GM21447 (cell line): ENCODE measurements around the gene SLAIN1.

Source experiments
- ATAC-seq: cut with Tn5 transposase; IDR thresholded peaks from one replicate; pipeline ENCODE4 v1.9.1; 2021; ENCODE audit not compliant: unreplicated experiment

The SLAIN1 gene

GRCh38 chr13:77703408-77703807 is 5.9 kb downstream of the SLAIN1 start:
- ATAC-seq: no peak

GRCh38 chr13:77714119-77714755 is 16.8 kb downstream of the SLAIN1 start:
- peak; percentile 39 for ATAC-seq

GRCh38 chr13:77715233-77715891 is 17.9 kb downstream of the SLAIN1 start:
- ATAC-seq: peak; percentile 56

DNA sequence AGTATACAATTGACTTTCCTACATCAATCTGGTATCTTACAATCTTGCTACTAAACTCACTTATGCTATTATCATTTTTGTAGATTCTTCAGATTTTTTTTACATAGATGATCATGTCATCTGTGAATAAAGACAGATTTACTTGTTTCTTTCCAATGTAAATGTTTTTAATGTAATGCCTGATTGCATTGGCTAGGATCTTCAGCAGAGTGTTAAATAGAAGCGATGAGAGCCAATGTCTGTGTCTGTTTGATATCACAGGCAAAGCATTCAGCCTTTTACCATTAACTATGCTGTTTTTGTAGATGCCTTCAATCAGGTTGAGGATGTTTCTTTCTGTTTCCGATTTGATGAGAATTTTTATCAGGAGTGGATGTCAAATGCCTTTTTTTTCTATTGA is 19.2 kb downstream of the SLAIN1 start:
- no peak for ATAC-seq

GRCh38 chr13:77717508-77717907 is 20.0 kb downstream of the SLAIN1 start:
- ATAC-seq: no peak

- no peak for ATAC-seq
These were observed 21.6 kb downstream of the SLAIN1 start for GRCh38 chr13:77719128-77719527.

GRCh38 chr13:77720988-77721387 is 23.5 kb downstream of the SLAIN1 start:
- ATAC-seq: no peak

DNA sequence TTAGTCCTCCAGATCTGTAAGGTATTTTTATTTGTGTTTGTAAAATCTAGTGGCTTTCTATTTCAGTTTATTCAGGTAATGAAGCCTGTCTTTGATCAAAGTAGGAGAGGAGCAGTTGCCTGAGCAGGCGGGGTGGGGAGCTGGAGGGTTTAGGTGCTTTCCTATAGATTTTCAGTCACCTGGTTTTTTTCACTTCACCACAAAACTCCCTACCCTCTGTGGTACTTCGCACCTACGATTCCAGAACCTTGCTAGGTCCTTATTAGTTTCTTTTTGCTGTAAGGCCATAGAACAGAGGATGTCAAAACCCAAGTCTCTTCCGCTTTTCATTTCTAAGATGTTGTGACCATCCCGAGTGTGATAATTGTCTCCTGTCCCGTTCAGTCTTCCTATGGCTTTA is 26.6 kb downstream of the SLAIN1 start:
- ATAC-seq: no peak

DNA sequence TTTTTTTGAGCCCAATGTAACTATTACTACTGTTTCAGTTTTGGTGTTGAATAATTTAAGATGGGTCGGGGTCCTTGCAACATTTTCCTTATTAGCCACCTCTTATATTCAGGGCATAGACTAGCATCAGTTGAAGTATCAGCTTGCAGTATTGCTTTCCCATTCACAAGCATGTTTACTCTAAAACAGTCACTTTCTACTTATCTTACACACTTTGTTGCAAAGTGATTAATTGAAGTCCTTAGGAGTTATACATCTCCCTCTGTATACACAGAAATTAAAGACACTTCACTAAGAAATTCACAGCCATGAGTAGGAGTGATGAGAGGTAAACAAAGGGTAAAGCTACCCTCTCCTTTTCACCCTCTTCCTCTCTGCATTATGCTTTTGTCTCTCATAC is 27.6 kb downstream of the SLAIN1 start:
- no peak for ATAC-seq

GRCh38 chr13:77728265-77729125 is 31.0 kb downstream of the SLAIN1 start:
- ATAC-seq: no peak

- ATAC-seq: peak; percentile 99
These were observed 32.2 kb downstream of the SLAIN1 start for GRCh38 chr13:77729502-77730221.

GRCh38 chr13:77730572-77730971 is 33.1 kb downstream of the SLAIN1 start:
- ATAC-seq: no peak

DNA sequence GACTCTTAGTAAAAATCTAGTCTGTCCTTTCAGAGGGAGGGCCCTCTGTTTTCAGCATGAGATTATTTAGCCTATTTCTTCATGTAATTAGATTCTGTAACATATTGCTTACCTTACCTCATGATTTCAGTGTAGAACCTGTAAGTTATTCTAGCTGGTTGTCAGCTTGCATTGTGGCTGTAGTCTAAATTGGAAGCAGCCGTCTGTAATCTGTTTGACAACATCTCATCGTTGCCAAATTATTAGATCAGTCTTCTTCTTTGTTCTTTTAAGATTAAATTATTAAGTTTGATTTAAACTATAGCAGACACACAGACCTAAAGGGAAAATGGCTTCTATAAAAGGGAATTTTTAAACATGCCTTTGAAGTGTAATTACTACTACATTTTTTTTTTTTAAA is 34.8 kb downstream of the SLAIN1 start:
- ATAC-seq: no peak

- no peak for ATAC-seq
These were observed 36.2 kb downstream of the SLAIN1 start for GRCh38 chr13:77733674-77734073.

- ATAC-seq: peak; percentile 60
These were observed 40.2 kb downstream of the SLAIN1 start for GRCh38 chr13:77737583-77738200.

- ATAC-seq: no peak
These were observed 42.7 kb downstream of the SLAIN1 start for GRCh38 chr13:77740097-77740735.

DNA sequence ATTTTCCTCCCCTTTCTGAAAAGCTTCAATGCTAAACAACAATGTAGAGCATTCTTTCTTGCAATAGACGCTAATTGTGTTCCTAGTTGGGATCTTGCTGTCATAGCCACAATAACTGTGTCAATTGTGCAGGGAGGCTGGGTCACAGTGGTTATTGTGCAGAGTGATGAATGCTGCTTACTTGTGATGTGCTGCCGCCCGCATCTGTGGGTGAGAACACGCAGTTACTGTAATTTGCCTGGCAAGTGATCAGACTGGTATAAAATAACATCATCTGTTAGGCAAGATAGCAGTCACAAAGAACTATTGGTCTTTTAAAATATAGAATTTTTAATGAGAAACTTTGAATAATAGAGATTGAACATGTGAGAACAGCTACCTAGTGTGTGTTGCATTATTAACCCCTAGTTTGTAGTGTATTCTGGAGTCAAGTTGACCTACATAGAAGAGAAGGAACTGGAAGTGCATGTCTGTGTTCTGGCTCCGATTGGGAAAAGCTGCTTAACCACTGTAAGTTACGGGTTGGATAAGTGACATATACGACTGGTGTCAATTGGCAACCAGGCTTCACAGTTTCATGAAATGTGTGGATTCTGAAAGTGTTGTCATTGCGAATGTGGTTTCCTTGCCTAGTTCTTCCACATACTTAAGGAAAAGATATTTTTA is 43.6 kb downstream of the SLAIN1 start:
- ATAC-seq: no peak

GRCh38 chr13:77741597-77741972 is 44.1 kb downstream of the SLAIN1 start:
- no peak for ATAC-seq

DNA sequence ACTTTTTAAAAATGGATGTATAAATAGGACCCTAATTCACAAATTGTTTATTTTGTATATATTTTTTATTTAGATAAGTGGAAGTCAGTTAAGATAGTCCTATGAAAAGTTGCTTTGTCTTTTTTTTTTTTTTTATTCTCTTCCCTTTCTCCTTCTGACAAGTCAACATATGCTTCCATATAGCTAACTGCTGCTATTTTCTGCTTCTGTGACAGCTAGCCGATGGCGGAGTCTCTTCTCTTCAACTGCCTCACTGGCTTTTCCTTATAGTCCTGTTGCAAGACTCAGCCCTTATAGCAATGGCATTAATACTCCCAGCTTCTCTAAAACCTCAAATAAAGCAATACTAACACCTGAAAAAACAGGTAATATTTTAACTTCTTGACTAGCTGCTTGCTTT is 45.3 kb downstream of the SLAIN1 start:
- no peak for ATAC-seq

DNA sequence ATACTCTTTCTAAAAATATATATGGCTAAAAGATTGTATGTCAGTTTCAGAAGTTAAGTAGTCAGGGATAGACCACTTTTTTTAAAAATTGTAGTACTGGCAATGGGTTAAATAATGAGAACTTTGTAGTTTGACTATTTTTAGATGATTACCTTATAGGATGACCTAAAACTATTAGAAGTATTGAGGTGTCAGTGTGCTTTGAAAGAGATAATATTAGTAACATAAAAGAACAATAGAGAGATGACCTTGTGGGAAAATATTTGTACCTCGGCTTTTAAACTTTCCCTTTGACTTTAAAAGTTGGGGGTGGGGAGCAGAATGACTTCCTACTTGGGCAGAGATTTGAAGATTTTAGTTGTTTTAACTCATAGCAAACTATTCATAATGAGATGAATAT is 48.3 kb downstream of the SLAIN1 start:
- ATAC-seq: no peak
